Right atrium auricular region (tissue), 2 donors: ENCODE data around the gene ANKRD65. TPM values are rescaled to one million over a fixed set of nuclear protein-coding genes. Genes with fewer than 3 reads are reported as not detected.
"Not testable (repeated sequence)": the region's sequence is repeated elsewhere in the genome, so short reads cannot be mapped to it uniquely, and the experiment has no call there.

ENCODE experiments used
- DNase-seq: peaks from one replicate; pipeline ENCODE4 v3.0.0-alpha.2; 2019; ENCODE audit warnings: low spot score
- H3K27ac ChIP-seq, 2 donors: fragments of 200-600 bp; sonication (generic); 1 replicate in 1 of 2; 2 replicates in 1 of 2; pipeline ENCODE4 v1.5.1; 2016 to 2019
- H3K27me3 ChIP-seq, 2 donors: fragments of 200-600 bp; sonication (generic); one replicate each; pipeline versions ENCODE4 v1.5.1 to v1.6.0; 2017 to 2019
- H3K36me3 ChIP-seq: fragments of 200-600 bp; sonication (generic); one replicate; pipeline ENCODE4 v1.5.1; 2016
- H3K4me1 ChIP-seq, 2 donors: fragments of 200-600 bp; sonication (generic); one replicate each; pipeline versions ENCODE4 v1.5.1 to v1.6.0; 2017 to 2019
- H3K4me3 ChIP-seq, 2 donors: fragments of 200-600 bp; sonication (generic); 1 replicate in 1 of 2; 2 replicates in 1 of 2; pipeline ENCODE4 v1.5.1; 2017 to 2019; ENCODE audit warnings: mild to moderate bottlenecking in 1 of 2, moderate library complexity in 1 of 2
- H3K9me3 ChIP-seq, 2 donors: fragments of 200-600 bp; sonication (generic); one replicate each; pipeline ENCODE4 v1.5.1; 2019
- total RNA-seq, 2 donors: library from RNA; depleted of rRNA; stranded (reverse); fragments of >200 nt; gene quantifications; one replicate each; pipeline ENCODE4 v1.1.0, GENCODE V29; 2016
- TF ChIP-seq, protein P1 (sequence below), 2 donors: fragments of 200-600 bp; sonication (generic); IDR thresholded peaks; one replicate each; pipeline ENCODE4 v1.5.1; 2019; ENCODE audit warnings: antibody characterized with exemption in 2 of 2

ANKRD65 gene
- total RNA-seq, 2 donors from 2014 or later: 2.2 to 2.4 TPM

DNA sequence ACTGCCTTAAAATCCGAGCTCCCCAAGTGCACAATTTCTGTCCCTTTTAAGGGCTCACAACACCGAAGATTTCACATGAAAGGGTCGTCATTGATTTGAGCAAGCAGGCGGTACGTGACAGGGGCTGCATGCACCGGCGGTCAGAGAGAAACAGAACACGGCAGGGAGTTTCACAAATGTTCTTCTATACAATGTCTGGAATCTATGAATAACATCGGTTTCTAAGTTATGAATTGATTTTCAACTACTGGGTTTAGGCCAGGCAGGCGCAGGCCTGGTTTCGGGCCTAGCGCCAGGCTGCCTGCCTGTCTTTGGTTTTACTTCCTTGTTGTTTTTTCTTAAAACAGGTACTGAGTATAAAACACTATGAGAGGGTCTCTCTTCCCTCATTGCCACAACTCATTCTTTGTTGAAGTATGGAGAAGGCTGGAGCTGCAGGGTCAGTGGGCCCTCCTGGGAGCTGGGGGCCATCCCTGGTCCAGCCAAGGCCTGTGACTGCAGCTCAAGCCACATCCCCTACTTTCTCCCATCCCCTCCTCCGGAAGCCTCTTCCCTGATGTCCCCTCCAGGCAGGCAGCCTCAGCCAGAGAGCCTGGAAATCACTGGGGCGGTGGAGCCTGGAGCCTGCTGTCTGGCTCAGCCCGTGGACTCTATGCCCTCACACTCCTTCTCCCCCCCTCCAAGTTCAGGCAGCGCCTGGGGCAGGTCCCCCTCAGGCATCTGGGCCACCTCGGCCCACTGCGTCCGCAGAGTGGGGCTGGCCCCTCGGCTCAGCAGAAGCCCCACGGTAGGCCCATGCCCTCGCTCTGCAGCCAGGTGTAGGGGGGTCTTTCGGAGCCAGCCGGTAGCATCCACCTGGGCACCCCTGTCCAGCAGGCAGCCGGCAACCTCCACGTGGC is 2.4 kb downstream of the ANKRD65 start:
- H3K27ac ChIP-seq: no peak overlapping the region
- DNase-seq: no peak
- H3K4me3 ChIP-seq: no peak overlapping the region
- H3K36me3 ChIP-seq: no peaks in the 10 kb centered on the region
- H3K4me1 ChIP-seq: peaks cover 0 to 16% of the 10 kb centered on the region in 2 donors
- TF ChIP-seq, protein P1, sequence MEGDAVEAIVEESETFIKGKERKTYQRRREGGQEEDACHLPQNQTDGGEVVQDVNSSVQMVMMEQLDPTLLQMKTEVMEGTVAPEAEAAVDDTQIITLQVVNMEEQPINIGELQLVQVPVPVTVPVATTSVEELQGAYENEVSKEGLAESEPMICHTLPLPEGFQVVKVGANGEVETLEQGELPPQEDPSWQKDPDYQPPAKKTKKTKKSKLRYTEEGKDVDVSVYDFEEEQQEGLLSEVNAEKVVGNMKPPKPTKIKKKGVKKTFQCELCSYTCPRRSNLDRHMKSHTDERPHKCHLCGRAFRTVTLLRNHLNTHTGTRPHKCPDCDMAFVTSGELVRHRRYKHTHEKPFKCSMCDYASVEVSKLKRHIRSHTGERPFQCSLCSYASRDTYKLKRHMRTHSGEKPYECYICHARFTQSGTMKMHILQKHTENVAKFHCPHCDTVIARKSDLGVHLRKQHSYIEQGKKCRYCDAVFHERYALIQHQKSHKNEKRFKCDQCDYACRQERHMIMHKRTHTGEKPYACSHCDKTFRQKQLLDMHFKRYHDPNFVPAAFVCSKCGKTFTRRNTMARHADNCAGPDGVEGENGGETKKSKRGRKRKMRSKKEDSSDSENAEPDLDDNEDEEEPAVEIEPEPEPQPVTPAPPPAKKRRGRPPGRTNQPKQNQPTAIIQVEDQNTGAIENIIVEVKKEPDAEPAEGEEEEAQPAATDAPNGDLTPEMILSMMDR (IDR thresholded peaks at IDR 0.05): no peak
- no peaks in the 10 kb centered on the region for H3K27me3 ChIP-seq
- H3K9me3 ChIP-seq: no peaks in the 10 kb centered on the region

DNA sequence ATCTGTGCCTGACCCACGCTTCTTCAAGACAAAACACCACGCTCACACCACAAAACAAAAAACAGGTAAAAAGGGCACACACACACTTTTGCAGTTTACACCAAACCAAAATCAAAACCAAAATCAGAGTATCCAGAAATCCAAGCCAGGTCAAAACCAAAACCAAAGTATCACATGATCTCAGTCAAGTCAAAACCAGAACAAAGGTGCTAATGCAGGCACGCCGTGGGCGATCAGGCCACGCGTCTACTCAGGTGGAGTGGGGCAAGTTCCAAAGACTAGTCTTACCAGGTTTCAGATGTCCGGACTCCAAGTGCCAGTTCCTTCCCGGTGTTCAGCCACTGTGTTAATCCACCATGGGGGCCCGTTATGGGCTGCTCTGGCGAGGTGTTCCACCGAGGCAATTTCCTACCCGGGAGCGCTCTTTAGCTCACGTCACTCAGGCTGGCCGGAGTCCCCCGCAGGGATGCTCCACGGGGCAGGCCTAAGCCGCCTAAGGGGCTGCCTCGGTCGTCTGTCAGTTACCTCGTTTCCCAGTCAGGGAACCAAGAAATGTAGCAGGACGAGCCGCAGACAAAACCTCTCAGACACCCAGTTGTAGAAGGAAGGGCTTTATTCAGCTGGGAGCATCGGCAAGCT is 3.1 kb downstream of the ANKRD65 start:
- DNase-seq, H3K9me3 ChIP-seq, H3K36me3 ChIP-seq, H3K27ac ChIP-seq, H3K27me3 ChIP-seq, H3K4me3 ChIP-seq: not testable (repeated sequence)
- H3K4me1 ChIP-seq: peaks cover 0 to 16% of the 10 kb centered on the region in 2 donors

DNA sequence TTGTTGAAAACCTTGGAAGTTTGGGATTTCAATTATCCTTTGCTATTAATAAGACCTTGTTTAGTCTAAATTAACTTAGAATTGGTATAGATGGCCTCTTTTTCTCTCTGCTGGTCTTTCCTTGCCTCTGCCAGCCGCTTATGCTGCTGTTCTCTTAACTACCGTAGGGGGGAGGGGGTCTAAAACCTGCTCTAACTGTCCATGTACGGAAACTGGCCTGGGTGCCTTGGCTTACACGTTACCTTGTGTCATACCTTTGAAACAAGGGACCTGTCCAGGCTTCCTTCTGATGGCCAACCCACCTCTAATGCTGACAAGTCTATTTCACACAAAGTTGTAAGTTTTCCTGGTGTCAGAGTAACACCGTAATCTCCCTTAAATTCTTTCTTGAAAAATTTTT is 3.7 kb downstream of the ANKRD65 start:
- DNase-seq, H3K4me3 ChIP-seq, H3K27ac ChIP-seq, H3K9me3 ChIP-seq, H3K27me3 ChIP-seq, H3K36me3 ChIP-seq: not testable (repeated sequence)
- peaks cover 0 to 16% of the 10 kb centered on the region in 2 donors for H3K4me1 ChIP-seq

DNA sequence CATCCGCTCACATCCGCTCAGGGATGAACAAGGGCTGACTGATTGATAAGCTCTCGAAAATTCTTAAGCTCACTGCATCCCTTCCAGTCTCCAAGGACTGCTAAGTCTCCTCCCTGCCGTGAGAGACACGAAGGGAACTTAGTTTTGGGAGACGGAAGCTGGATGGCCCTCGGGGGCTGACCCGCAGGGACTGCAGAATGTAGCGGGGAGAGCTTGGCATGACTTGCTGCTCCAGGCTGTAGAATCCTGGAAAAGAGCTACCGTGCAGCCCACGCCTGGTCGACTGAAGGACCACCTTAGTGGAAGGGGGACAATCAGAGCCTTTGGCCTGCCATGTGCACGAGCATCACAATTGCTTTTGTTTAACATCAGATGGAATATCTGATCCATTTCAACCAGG is 5.3 kb downstream of the ANKRD65 start:
- Histone ChIP-seq H3K9me3 (no peaks in the 10 kb centered on the region), H3K36me3 (no peaks in the 10 kb centered on the region), H3K27ac (no peak overlapping the region), H3K4me1 (peaks cover 0 to 13% of the 10 kb centered on the region in 2 donors), H3K27me3 (no peaks in the 10 kb centered on the region), H3K4me3 (no peak overlapping the region)
- TF ChIP-seq, protein P1 (IDR thresholded peaks at IDR 0.05): no peak
- no peak for DNase-seq

DNA sequence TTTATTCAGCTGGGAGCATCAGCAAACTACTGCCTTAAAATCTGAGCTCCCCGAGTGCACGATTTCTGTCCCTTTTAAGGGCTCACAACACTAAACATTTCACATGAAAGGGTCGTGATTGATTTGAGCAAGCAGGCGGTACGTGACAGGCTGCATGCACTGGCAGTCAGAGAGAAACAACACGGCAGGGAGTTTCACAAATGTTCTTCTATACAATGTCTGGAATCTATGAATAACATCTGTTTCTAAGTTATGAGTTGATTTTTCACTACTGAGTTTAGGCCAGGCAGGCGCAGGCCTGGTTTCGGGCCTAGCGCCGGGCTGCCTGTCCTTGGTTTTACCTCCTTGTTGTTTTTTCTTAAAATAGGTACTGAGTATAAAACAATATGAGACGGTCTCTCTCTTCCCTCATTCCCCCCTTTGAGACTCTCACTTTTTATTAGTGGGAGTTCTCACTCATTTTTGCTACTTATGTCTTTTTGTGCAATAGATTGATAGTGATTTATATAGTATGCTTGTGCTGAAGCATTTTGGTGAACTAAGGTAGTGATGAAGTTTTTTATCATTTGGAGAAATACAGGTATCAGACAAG is 8.7 kb downstream of the ANKRD65 start:
- peaks cover 0 to 16% of the 10 kb centered on the region in 2 donors for H3K4me1 ChIP-seq
- not testable (repeated sequence) for H3K27me3 ChIP-seq, H3K9me3 ChIP-seq, H3K36me3 ChIP-seq, H3K4me3 ChIP-seq, H3K27ac ChIP-seq, DNase-seq

DNA sequence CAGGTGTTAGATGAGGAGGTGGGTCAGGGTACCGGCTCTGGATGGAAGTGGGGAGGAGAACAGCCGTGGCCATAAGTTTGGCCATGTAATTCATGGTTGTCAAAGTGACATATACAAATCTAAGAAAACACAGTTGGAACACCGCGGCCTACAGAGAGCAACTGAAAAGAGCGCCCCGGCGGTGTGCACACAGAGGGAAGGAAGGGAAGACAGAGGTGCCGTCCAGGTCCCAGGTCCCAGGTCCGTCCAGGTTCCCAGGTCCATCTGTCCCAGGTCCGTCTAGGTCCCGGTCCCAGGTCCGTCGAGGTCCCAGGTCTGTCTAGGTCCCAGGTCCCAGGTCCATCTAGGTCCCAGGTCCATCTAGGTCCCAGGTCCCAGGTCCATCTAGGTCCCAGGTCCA is 9.4 kb downstream of the ANKRD65 start:
- no peak for DNase-seq
- TF ChIP-seq, protein P1 (IDR thresholded peaks at IDR 0.05): no peak
- H3K27ac ChIP-seq: no peak overlapping the region

DNA sequence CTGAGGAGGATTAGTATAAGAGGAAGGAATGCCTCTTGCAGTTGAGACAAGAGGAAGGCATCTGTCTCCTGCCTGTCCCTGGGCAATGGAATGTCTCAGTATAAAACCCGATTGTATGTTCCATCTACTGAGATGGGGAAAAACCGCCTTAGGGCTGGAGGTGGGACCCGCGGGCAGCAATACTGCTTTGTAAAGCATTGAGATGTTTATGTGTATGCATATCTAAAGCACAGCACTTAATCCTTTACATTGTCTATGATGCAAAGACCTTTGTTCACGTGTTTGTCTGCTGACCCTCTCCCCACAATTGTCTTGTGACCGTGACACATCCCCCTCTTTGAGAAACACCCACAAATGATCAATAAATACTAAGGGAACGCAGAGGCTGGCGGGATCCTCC is 10.8 kb downstream of the ANKRD65 start:
- peaks cover 0 to 31% of the 10 kb centered on the region in 2 donors for H3K4me1 ChIP-seq
- DNase-seq, H3K27me3 ChIP-seq: not testable (repeated sequence)

More for the DNA sequence above, 9.4 kb downstream of the ANKRD65 start:
- no peaks in the 10 kb centered on the region for H3K9me3 ChIP-seq
- peaks cover 0 to 17% of the 10 kb centered on the region in 2 donors for H3K4me1 ChIP-seq
- H3K36me3 ChIP-seq: no peaks in the 10 kb centered on the region
- no peak overlapping the region for H3K4me3 ChIP-seq
- H3K27me3 ChIP-seq: no peaks in the 10 kb centered on the region

More for the DNA sequence above, 10.8 kb downstream of the ANKRD65 start:
- H3K9me3 ChIP-seq, H3K36me3 ChIP-seq, H3K27ac ChIP-seq, H3K4me3 ChIP-seq: not testable (repeated sequence)
